ENCODE measurements around the gene PKM. TPM values are rescaled to one million over a fixed set of nuclear protein-coding genes. Genes with fewer than 3 reads are reported as not detected.

PKM gene
- total and polyA plus RNA-seq, 2 donors (not counting 3 experiments of a cell fraction or from before 2014, with no cell fraction given): 689 to 968 TPM

- intact Hi-C loops (cut with micrococcal nuclease): no loop called here
- Histone ChIP-seq H3K9ac (replicated peaks; ENCODE audit: extremely low read depth, insufficient read depth, low read length) (no peak overlapping the region), H3K4me3 (replicated peaks in 1 of 3; ENCODE audit: insufficient read depth in 1 of 3, low read depth in 1 of 3, low read length in 3 of 3) (no peak overlapping the region), H3K79me2 (ENCODE audit: control insufficient read depth, insufficient read depth, low read length) (no peaks in the 10 kb centered on the region), H3K36me3 (ENCODE audit: control insufficient read depth in 2 of 2, extremely low read depth in 1 of 2, insufficient read depth in 2 of 2, low read length in 2 of 2) (peaks cover 42 to 46% of the 10 kb centered on the region in 2 experiments), H3K27me3 (ENCODE audit: control insufficient read depth in 2 of 2, insufficient read depth in 2 of 2, low read length in 2 of 2) (peaks cover 0 to 2% of the 10 kb centered on the region in 2 experiments), H3K27ac (ENCODE audit: insufficient read depth, low read depth, low read length) (no peak overlapping the region), H3K4me1 (ENCODE audit: control insufficient read depth, extremely low read depth, insufficient read depth, low read length) (peaks cover 8% of the 10 kb centered on the region), H2AFZ (ENCODE audit: low read depth, low read length) (no peak overlapping the region), H3K9me1 (replicated peaks; ENCODE audit: control insufficient read depth, extremely low read depth, insufficient read depth, low read length) (no peaks in the 10 kb centered on the region), H3K4me2 (ENCODE audit: insufficient read depth, low read length) (no peak overlapping the region), H4K20me1 (replicated peaks; ENCODE audit: control insufficient read depth, extremely low read depth, insufficient read depth, low read length) (no peaks in the 10 kb centered on the region), H3K9me3 (replicated peaks; ENCODE audit: control insufficient read depth, insufficient read depth, low read length) (no peaks in the 10 kb centered on the region)
- ChIA-PET CTCF (interaction anchor here (0.9 to 4.7 kb wide), 8 partner anchors 10 to 85 kb away, joined by 3 to 63 read pairs (median 4); no protein-coding TSS in a partner anchor), POLR2A (no interaction called here)
- DNase-seq (ENCODE audit: low read depth, low spot score) (no peak), FAIRE-seq (no peak)
- dilution Hi-C loops (cut with MboI; ENCODE audit: extremely low pct_ligation_motif_present, low sequenced_read_pairs): no loop called here
- no peak for TF ChIP-seq EZH2 (IDR thresholded peaks at IDR 0.05; ENCODE audit: borderline replicate concordance, low read depth, low read length, severe bottlenecking)
- TF ChIP-seq FOS (IDR thresholded peaks at IDR 0.05; ENCODE audit: borderline replicate concordance, insufficient read depth, low read length): no peak
- no TSS peak for BruUV-seq (replicated peaks)
Measured at GRCh38 chr15:72201391-72201921, 29.5 kb downstream of the PKM start.

- Histone ChIP-seq H3K9ac (replicated peaks; ENCODE audit: extremely low read depth, insufficient read depth, low read length) (no peak overlapping the region), H3K4me3 (replicated peaks in 1 of 3; ENCODE audit: insufficient read depth in 1 of 3, low read depth in 1 of 3, low read length in 3 of 3) (no peak overlapping the region), H3K27ac (ENCODE audit: insufficient read depth, low read depth, low read length) (no peak overlapping the region), H2AFZ (ENCODE audit: low read depth, low read length) (no peak overlapping the region), H3K9me3 (replicated peaks; ENCODE audit: control insufficient read depth, insufficient read depth, low read length) (no peaks in the 10 kb centered on the region), H3K79me2 (ENCODE audit: control insufficient read depth, insufficient read depth, low read length) (no peaks in the 10 kb centered on the region), H4K20me1 (replicated peaks; ENCODE audit: control insufficient read depth, extremely low read depth, insufficient read depth, low read length) (no peaks in the 10 kb centered on the region), H3K4me2 (ENCODE audit: insufficient read depth, low read length) (no peak overlapping the region), H3K27me3 (ENCODE audit: control insufficient read depth in 2 of 2, insufficient read depth in 2 of 2, low read length in 2 of 2) (peaks cover 0 to 2% of the 10 kb centered on the region in 2 experiments), H3K4me1 (ENCODE audit: control insufficient read depth, extremely low read depth, insufficient read depth, low read length) (peaks cover 8% of the 10 kb centered on the region), H3K9me1 (replicated peaks; ENCODE audit: control insufficient read depth, extremely low read depth, insufficient read depth, low read length) (no peaks in the 10 kb centered on the region), H3K36me3 (ENCODE audit: control insufficient read depth in 2 of 2, extremely low read depth in 1 of 2, insufficient read depth in 2 of 2, low read length in 2 of 2) (peaks cover 34 to 37% of the 10 kb centered on the region in 2 experiments)
- no peak for DNase-seq (ENCODE audit: low read depth, low spot score)
- ChIA-PET CTCF (interaction anchor here (0.6 to 4.7 kb wide), 25 partner anchors 9 to 470 kb away, joined by 3 to 63 read pairs (median 3); no protein-coding TSS in a partner anchor), POLR2A (no interaction called here)
- intact Hi-C loops (cut with micrococcal nuclease) (no loop called here), dilution Hi-C loops (cut with MboI; ENCODE audit: extremely low pct_ligation_motif_present, low sequenced_read_pairs) (no loop called here)
- no peak for FAIRE-seq
- TF ChIP-seq MAX (IDR thresholded peaks at IDR 0.05; ENCODE audit: insufficient read depth, insufficient read length) (no peak), GATA2 (IDR thresholded peaks at IDR 0.05; ENCODE audit: insufficient read depth, insufficient read length, low read depth, low read length) (no peak), EZH2 (IDR thresholded peaks at IDR 0.05; ENCODE audit: borderline replicate concordance, low read depth, low read length, severe bottlenecking) (no peak), MYC (IDR thresholded peaks at IDR 0.05; ENCODE audit: low read depth, low read length) (no peak), POLR2A (IDR thresholded peaks at IDR 0.05; ENCODE audit: low read depth, low read length) (no peak), FOS (IDR thresholded peaks at IDR 0.05; ENCODE audit: borderline replicate concordance, insufficient read depth, low read length) (no peak), CTCF (IDR thresholded peaks at IDR 0.05; ENCODE audit: extremely low read depth in 1 of 2, insufficient read depth in 1 of 2, low read depth in 1 of 2, low read length in 2 of 2) (no peak), JUN (IDR thresholded peaks at IDR 0.05; ENCODE audit: borderline replicate concordance, insufficient read depth, insufficient read length, low read depth) (no peak), POLR2AphosphoS5 (IDR thresholded peaks at IDR 0.05; ENCODE audit: insufficient read depth, low read depth, low read length) (no peak)
- no TSS peak for BruUV-seq (replicated peaks)
Measured at GRCh38 chr15:72200395-72201237, 30.4 kb downstream of the PKM start.
